Measurements from ENCODE around the gene TMPRSS5. TPM values are rescaled to one million over a fixed set of nuclear protein-coding genes. Genes with fewer than 3 reads are reported as not detected.

TMPRSS5 gene
- polyA plus RNA-seq, 1 donor (not counting 4 experiments of a cell fraction or from before 2014, with no cell fraction given), result 0.04 TPM

DNA sequence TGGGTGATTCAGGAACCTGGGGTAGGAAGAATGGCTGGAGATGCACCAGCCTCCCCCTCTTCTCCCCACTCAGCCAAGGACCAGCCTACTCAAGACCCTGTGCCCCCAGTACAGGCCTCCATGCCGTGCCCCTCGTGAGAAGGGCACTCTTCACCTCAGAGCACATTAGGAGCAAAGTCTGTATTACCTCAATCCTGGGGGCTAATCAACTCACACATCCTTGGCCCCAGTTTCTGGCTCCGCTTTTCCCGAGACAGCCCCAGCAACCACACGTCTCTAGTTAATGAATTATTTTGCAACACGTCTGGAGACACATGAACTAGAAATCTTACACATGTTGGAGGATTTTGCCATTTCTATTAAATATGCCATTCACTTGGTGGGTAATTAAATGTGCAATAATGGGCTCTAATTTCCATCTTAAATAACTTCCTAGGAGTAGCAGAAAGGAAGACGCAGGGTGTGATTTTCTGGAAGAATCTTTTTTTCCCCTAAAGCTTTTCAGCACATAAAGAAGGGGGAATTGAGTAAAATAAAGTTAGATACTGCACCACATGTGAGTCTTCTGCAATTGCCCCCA, 63.0 kb downstream of the TMPRSS5 start:
- Histone ChIP-seq H3K9ac (ENCODE audit: control insufficient read depth, extremely low read depth, insufficient read depth, low read length) (no peak overlapping the region), H2AFZ (ENCODE audit: control insufficient read depth, low read length) (no peak overlapping the region), H3K4me3 (ENCODE audit: control insufficient read depth in 2 of 3, extremely low read depth in 1 of 3, insufficient read depth in 2 of 3, low read depth in 1 of 3, low read length in 3 of 3) (no peak overlapping the region), H3K4me1 (ENCODE audit: control insufficient read depth, extremely low read depth, insufficient read depth, low read length) (no peaks in the 10 kb centered on the region), H4K20me1 (ENCODE audit: control insufficient read depth, extremely low read depth, insufficient read depth, low read length) (no peaks in the 10 kb centered on the region), H3K27me3 (ENCODE audit: control insufficient read depth, extremely low read depth, insufficient read depth, low read length) (peaks cover 3% of the 10 kb centered on the region), H3K4me2 (ENCODE audit: control insufficient read depth, extremely low read depth, insufficient read depth, low read depth, low read length) (no peak overlapping the region), H3K27ac (ENCODE audit: control insufficient read depth, insufficient read depth, low read length) (no peak overlapping the region), H3K9me1 (ENCODE audit: control insufficient read depth, extremely low read depth, insufficient read depth, low read length) (no peaks in the 10 kb centered on the region), H3K9me3 (ENCODE audit: control insufficient read depth, low read depth, low read length) (no peaks in the 10 kb centered on the region), H3K79me2 (ENCODE audit: control insufficient read depth, insufficient read depth, low read length) (no peaks in the 10 kb centered on the region), H3K36me3 (ENCODE audit: control insufficient read depth in 2 of 2, extremely low read depth in 1 of 2, insufficient read depth in 2 of 2, low read length in 2 of 2) (no peaks in the 10 kb centered on the region)
- DNase-seq (ENCODE audit: low read depth, low spot score) (no peak), FAIRE-seq (no peak)
- TF ChIP-seq EZH2 (IDR thresholded peaks at IDR 0.05; ENCODE audit: low read length), result no peak
- TF ChIP-seq, protein P1, sequence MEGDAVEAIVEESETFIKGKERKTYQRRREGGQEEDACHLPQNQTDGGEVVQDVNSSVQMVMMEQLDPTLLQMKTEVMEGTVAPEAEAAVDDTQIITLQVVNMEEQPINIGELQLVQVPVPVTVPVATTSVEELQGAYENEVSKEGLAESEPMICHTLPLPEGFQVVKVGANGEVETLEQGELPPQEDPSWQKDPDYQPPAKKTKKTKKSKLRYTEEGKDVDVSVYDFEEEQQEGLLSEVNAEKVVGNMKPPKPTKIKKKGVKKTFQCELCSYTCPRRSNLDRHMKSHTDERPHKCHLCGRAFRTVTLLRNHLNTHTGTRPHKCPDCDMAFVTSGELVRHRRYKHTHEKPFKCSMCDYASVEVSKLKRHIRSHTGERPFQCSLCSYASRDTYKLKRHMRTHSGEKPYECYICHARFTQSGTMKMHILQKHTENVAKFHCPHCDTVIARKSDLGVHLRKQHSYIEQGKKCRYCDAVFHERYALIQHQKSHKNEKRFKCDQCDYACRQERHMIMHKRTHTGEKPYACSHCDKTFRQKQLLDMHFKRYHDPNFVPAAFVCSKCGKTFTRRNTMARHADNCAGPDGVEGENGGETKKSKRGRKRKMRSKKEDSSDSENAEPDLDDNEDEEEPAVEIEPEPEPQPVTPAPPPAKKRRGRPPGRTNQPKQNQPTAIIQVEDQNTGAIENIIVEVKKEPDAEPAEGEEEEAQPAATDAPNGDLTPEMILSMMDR (optimal IDR thresholded peaks at IDR 0.05 in 1 of 3, IDR thresholded peaks at IDR 0.05 in 1 of 3, conservative IDR thresholded peaks at IDR 0.05 in 1 of 3; ENCODE audit: extremely low read depth in 1 of 3, insufficient read depth in 2 of 3, low read length in 3 of 3), result no peak
- dilution Hi-C loops (cut with MboI; ENCODE audit: extremely low pct_ligation_motif_present, low sequenced_read_pairs), result no loop called here

DNA sequence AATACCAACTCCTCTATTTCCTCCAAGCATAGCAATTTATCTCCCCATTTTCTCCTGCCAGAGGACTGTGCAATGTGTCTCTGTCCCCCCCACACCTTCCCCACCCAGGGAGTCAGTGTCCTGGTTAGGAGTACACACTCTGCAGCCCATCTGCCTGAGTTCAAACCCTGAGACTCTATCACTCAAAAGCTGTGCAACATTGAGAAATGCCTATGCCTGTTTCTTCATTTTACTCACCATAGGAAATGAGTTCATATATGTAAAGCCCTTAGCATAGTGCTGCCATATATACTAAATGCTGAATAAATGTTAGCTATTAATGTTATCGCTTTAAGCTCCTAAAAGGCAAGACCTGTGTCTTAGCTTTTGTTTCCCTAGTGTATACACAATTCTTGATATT, 64.0 kb downstream of the TMPRSS5 start:
- H3K4me2 ChIP-seq (ENCODE audit: control insufficient read depth, extremely low read depth, insufficient read depth, low read depth, low read length), result no peak overlapping the region

More for the DNA sequence above, 64.0 kb downstream of the TMPRSS5 start:
- Histone ChIP-seq H3K9me1 (ENCODE audit: control insufficient read depth, extremely low read depth, insufficient read depth, low read length) (no peaks in the 10 kb centered on the region), H3K27ac (ENCODE audit: control insufficient read depth, insufficient read depth, low read length) (no peak overlapping the region), H3K27me3 (ENCODE audit: control insufficient read depth, extremely low read depth, insufficient read depth, low read length) (peaks cover 3% of the 10 kb centered on the region), H3K36me3 (ENCODE audit: control insufficient read depth in 2 of 2, extremely low read depth in 1 of 2, insufficient read depth in 2 of 2, low read length in 2 of 2) (no peaks in the 10 kb centered on the region), H3K9ac (ENCODE audit: control insufficient read depth, extremely low read depth, insufficient read depth, low read length) (no peak overlapping the region), H2AFZ (ENCODE audit: control insufficient read depth, low read length) (no peak overlapping the region), H4K20me1 (ENCODE audit: control insufficient read depth, extremely low read depth, insufficient read depth, low read length) (no peaks in the 10 kb centered on the region), H3K9me3 (ENCODE audit: control insufficient read depth, low read depth, low read length) (no peaks in the 10 kb centered on the region), H3K4me3 (ENCODE audit: control insufficient read depth in 2 of 3, extremely low read depth in 1 of 3, insufficient read depth in 2 of 3, low read depth in 1 of 3, low read length in 3 of 3) (no peak overlapping the region), H3K4me1 (ENCODE audit: control insufficient read depth, extremely low read depth, insufficient read depth, low read length) (no peaks in the 10 kb centered on the region), H3K79me2 (ENCODE audit: control insufficient read depth, insufficient read depth, low read length) (no peaks in the 10 kb centered on the region)
- FAIRE-seq (no peak), DNase-seq (ENCODE audit: low read depth, low spot score) (no peak)
- TF ChIP-seq, protein P1 (optimal IDR thresholded peaks at IDR 0.05 in 1 of 3, IDR thresholded peaks at IDR 0.05 in 1 of 3, conservative IDR thresholded peaks at IDR 0.05 in 1 of 3; ENCODE audit: extremely low read depth in 1 of 3, insufficient read depth in 2 of 3, low read length in 3 of 3), result no peak
- TF ChIP-seq EZH2 (IDR thresholded peaks at IDR 0.05; ENCODE audit: low read length), result no peak
- dilution Hi-C loops (cut with MboI; ENCODE audit: extremely low pct_ligation_motif_present, low sequenced_read_pairs), result no loop called here

Measured in keratinocyte (primary cell).